Gastrocnemius medialis (tissue), 4 donors: ENCODE measurements around the gene LTBP1. TPM values are rescaled to one million over a fixed set of nuclear protein-coding genes. Genes with fewer than 3 reads are reported as not detected.

Experiments used
- ATAC-seq, 2 donors: fragments of 150-250 bp; one replicate each; pipeline ENCODE4 v1.9.1; 2016
- DNase-seq, 2 donors: peaks; one replicate each; pipeline ENCODE4 v3.0.0-alpha.2; 2019
- H3K27ac ChIP-seq, 4 donors: fragments of 200-600 bp; sonication (generic); 1 replicate in 1 of 4; 2 replicates in 3 of 4; pipeline ENCODE4 v1.5.1; 2016 to 2018; ENCODE audit warnings: mild to moderate bottlenecking in 2 of 4, moderate library complexity in 1 of 4
- H3K27me3 ChIP-seq, 3 donors: fragments of 200-600 bp; sonication (generic) in 2 of 3; 1 replicate in 1 of 3; 2 replicates in 2 of 3; pipeline versions ENCODE4 v1.5.1 to v1.6.0; 2016 to 2019; ENCODE audit warnings: mild to moderate bottlenecking in 1 of 3, moderate library complexity in 1 of 3
- H3K36me3 ChIP-seq, 2 donors: fragments of 200-600 bp; sonication (generic) in 1 of 2; one replicate each; pipeline ENCODE4 v1.5.1; 2017 to 2018
- H3K4me1 ChIP-seq, 2 donors: fragments of 200-600 bp; sonication (generic) in 1 of 2; one replicate each; pipeline ENCODE4 v1.5.1; 2016 to 2017; ENCODE audit warnings: mild to moderate bottlenecking in 2 of 2
- H3K4me3 ChIP-seq, 4 donors: fragments of 200-600 bp; sonication (generic) in 3 of 4; 1 replicate in 1 of 4; 2 replicates in 3 of 4; pipeline ENCODE4 v1.5.1; 2016 to 2019; ENCODE audit warnings: mild to moderate bottlenecking in 2 of 4
- H3K9me3 ChIP-seq, 3 donors: fragments of 200-600 bp; sonication (generic) in 2 of 3; 1 replicate in 1 of 3; 2 replicates in 2 of 3; pipeline ENCODE4 v1.5.1; 2016 to 2019
- POLR2A ChIP-seq, 2 donors: fragments of 450-650 bp; IDR thresholded peaks; one replicate each; pipeline ENCODE4 v1.6.1; 2017; ENCODE audit warnings: antibody characterized with exemption in 2 of 2, mild to moderate bottlenecking in 2 of 2, moderate library complexity in 2 of 2
- in situ Hi-C, 4 donors: fragments of 200-750 bp; cut with MboI; loops; one replicate each; pipeline versions ENCODE4 v1.15.0 to v1.8.0; 2017; ENCODE audit warnings: low sequenced_read_pairs in 4 of 4
- intact Hi-C: fragments of 100-400 bp; cut with DNase I; formaldehyde crosslinking; loops from one replicate; pipeline ENCODE4 v1.15.1; 2023; ENCODE audit warnings: low total_unique reads
- total RNA-seq, 4 donors: library from RNA; depleted of rRNA; stranded (reverse); fragments of >200 nt; gene quantifications; one replicate each; pipeline versions ENCODE4 v1.1.0 to v1.2.3, GENCODE V29; 2016
- TF ChIP-seq, protein P1 (sequence below), 5 experiments: fragments of 450-650 bp in 3 of 5; fragments of 200-600 bp in 2 of 5; sonication (generic) in 2 of 5; IDR thresholded peaks in 4 of 5; conservative IDR thresholded peaks in 1 of 5; 1 replicate in 4 of 5; 2 replicates in 1 of 5; pipeline ENCODE4 v1.5.1; 2016 to 2019; ENCODE audit warnings: antibody characterized with exemption in 5 of 5, mild to moderate bottlenecking in 3 of 5, moderate library complexity in 3 of 5

LTBP1 gene
- total RNA-seq, 4 donors from 2014 or later: 8.0 to 42.8 (median 18.4) TPM

DNA sequence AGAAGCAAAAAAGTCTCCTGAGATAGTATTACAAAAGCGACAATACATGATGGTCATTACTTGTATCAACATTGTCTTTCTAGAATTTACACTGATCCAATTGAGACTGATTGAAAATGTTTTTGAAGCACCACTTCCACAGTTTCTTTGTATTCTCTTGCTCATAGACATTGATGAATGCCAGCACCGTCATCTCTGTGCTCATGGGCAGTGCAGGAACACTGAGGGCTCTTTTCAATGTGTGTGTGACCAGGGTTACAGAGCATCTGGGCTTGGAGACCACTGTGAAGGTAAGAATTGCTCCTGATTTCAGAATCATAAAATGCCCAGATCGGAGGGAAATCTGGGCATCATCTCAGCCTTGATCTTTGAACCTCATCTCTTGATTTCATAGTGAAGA lies 354.6 kb downstream of the LTBP1 start:
- Histone ChIP-seq H3K9me3 (no peaks in the 10 kb centered on the region), H3K4me3 (no peak overlapping the region), H3K27me3 (no peaks in the 10 kb centered on the region), H3K27ac (no peak overlapping the region), H3K36me3 (no peaks in the 10 kb centered on the region), H3K4me1 (peaks cover 20 to 21% of the 10 kb centered on the region in 2 donors)
- no peak for DNase-seq
- intact Hi-C loops: no loop called here
- no peak for ATAC-seq
- TF ChIP-seq, protein P1, sequence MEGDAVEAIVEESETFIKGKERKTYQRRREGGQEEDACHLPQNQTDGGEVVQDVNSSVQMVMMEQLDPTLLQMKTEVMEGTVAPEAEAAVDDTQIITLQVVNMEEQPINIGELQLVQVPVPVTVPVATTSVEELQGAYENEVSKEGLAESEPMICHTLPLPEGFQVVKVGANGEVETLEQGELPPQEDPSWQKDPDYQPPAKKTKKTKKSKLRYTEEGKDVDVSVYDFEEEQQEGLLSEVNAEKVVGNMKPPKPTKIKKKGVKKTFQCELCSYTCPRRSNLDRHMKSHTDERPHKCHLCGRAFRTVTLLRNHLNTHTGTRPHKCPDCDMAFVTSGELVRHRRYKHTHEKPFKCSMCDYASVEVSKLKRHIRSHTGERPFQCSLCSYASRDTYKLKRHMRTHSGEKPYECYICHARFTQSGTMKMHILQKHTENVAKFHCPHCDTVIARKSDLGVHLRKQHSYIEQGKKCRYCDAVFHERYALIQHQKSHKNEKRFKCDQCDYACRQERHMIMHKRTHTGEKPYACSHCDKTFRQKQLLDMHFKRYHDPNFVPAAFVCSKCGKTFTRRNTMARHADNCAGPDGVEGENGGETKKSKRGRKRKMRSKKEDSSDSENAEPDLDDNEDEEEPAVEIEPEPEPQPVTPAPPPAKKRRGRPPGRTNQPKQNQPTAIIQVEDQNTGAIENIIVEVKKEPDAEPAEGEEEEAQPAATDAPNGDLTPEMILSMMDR (IDR thresholded peaks at IDR 0.05 in 4 of 5, conservative IDR thresholded peaks at IDR 0.05 in 1 of 5): no peak
- TF ChIP-seq POLR2A (IDR thresholded peaks at IDR 0.05): no peak
- in situ Hi-C loops: no loop called here

DNA sequence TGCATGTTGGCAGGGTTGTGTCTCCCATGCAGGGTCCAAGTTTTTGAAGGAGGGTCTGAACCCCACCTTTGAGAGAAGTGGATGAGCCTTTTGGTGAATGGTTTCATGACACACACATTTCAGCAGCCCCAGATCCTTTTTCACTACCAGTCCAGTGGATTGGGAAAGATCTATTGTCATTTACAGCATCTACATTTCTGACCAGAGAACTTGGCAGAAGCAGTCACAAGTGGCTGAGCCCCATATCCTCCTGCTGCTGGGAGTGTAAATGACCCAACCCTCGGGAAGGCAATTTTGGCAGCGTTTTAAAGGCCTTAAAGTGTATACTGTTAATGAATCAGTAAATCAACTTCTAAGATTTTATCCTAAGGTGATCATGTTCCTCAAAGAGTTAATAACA lies 355.6 kb downstream of the LTBP1 start:
- Histone ChIP-seq H3K4me3 (no peak overlapping the region), H3K9me3 (no peaks in the 10 kb centered on the region), H3K4me1 (peaks cover 11 to 21% of the 10 kb centered on the region in 2 donors), H3K36me3 (no peaks in the 10 kb centered on the region), H3K27ac (no peak overlapping the region), H3K27me3 (no peaks in the 10 kb centered on the region)
- no peak for DNase-seq
- in situ Hi-C loops: no loop called here
- no peak for TF ChIP-seq POLR2A (IDR thresholded peaks at IDR 0.05)
- TF ChIP-seq, protein P1 (IDR thresholded peaks at IDR 0.05 in 4 of 5, conservative IDR thresholded peaks at IDR 0.05 in 1 of 5): no peak
- ATAC-seq: peak in 1 of 2 donors; percentile 49
- intact Hi-C loops: no loop called here

DNA sequence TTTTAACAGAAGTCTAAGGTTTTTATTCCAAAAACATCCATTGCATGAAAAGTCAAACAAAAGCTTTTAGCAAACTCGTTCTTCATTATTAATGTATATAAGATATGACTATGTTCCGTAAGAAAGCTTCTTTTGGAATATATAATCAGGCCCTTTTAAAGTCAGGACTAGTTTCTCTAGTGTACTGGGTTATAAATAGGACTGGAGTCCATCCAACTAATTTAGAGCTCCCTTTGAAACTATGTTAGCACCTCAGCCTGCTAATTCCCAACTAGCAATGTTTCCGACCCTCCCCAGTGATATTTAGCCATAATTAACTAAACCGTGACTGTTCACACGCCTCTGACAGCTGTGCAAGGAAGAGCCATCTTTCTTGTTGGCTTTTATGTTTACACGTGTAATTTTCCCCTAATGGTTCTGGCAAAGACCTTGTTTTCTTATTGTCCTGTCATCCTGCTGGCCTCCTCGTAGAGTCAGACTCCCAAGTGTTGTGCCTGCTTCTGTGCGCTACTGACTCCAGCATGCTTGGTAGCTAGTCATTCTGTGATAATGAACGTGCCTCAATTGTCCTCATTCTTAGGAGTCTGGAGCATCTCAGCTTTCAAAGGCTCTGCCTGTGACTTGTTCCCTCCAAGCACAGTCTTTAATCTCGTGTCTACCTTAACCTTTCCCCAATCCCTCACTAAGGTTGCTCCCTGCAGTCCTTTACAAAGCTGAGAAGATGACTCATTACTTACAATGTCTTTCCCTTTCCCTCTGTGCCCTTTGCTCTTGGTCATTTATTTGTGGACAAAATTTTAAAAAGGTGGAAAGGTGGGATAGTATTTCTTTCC lies 357.5 kb downstream of the LTBP1 start:
- Histone ChIP-seq H3K27ac (no peak overlapping the region), H3K4me1 (peaks cover 4 to 8% of the 10 kb centered on the region in 2 donors)

DNA sequence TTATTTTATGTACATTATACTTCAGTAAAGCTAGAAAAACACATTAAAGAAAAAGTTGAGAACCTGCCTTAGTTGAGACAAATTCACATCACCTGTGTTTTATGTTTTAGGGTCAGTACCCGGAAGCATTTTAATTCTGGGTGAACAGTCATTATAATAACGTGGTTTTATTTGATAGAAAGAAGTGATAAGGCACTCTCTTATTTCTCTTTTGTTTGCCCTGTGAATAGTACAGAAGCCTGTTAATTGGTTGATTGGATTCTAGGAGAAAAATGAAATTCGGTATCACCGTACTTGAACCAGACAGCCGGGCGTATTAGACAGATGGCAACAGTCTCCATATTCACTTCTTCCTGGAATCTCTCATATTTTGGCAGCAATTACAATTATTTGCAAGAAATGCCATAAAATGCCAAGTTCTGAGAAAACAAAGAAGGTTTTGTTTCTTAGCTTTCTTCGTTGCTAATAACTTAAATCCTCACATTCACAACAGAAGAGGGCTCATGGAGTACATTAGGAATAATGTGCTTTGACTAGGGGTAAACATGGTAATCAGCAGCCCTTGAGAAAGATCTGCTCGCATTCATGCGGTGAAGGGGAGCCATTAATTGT lies 361.0 kb downstream of the LTBP1 start:
- in situ Hi-C loops (no loop called here), intact Hi-C loops (no loop called here)
- Histone ChIP-seq H3K4me3 (no peak overlapping the region), H3K4me1 (peaks cover 4 to 5% of the 10 kb centered on the region in 2 donors), H3K27ac (no peak overlapping the region), H3K27me3 (no peaks in the 10 kb centered on the region), H3K36me3 (no peaks in the 10 kb centered on the region), H3K9me3 (no peaks in the 10 kb centered on the region)
- ATAC-seq (no peak), DNase-seq (no peak)
- TF ChIP-seq POLR2A (IDR thresholded peaks at IDR 0.05): no peak
- TF ChIP-seq, protein P1 (IDR thresholded peaks at IDR 0.05 in 4 of 5, conservative IDR thresholded peaks at IDR 0.05 in 1 of 5): no peak

More for the DNA sequence above, 357.5 kb downstream of the LTBP1 start:
- in situ Hi-C loops: no loop called here
- no peaks in the 10 kb centered on the region for H3K36me3 ChIP-seq
- peak in 1 of 2 donors; percentile 19 for ATAC-seq
- intact Hi-C loops: no loop called here
- no peak for TF ChIP-seq POLR2A (IDR thresholded peaks at IDR 0.05)
- TF ChIP-seq, protein P1 (IDR thresholded peaks at IDR 0.05 in 4 of 5, conservative IDR thresholded peaks at IDR 0.05 in 1 of 5): no peak
- no peaks in the 10 kb centered on the region for H3K9me3 ChIP-seq
- H3K4me3 ChIP-seq: no peak overlapping the region
- no peaks in the 10 kb centered on the region for H3K27me3 ChIP-seq
- DNase-seq: no peak
